ENCODE measurements around the gene TNFRSF19.
A peak's percentile ranks its signal among the peaks of the same experiment; 100 is the strongest.
"Not testable (repeated sequence)": the region's sequence is repeated elsewhere in the genome, so short reads cannot be mapped to it uniquely, and the experiment has no call there.

The TNFRSF19 gene

GRCh38 chr13:23580684-23581060 lies 10.5 kb downstream of the TNFRSF19 start:
- H3K4me3 Mint-ChIP-seq: no peak overlapping the region
- H3K36me3 Mint-ChIP-seq: no peaks in the 10 kb centered on the region
- ATAC-seq: no peak
- no peak overlapping the region for H3K27ac Mint-ChIP-seq
- peaks cover 22% of the 10 kb centered on the region for H3K4me1 Mint-ChIP-seq
- peaks cover 2% of the 10 kb centered on the region for H3K9me3 Mint-ChIP-seq
- peaks cover 46% of the 10 kb centered on the region for H3K27me3 Mint-ChIP-seq

GRCh38 chr13:23583491-23583890 lies 13.3 kb downstream of the TNFRSF19 start:
- Mint-ChIP-seq H3K27me3 (peaks cover 39% of the 10 kb centered on the region), H3K4me3 (no peak overlapping the region), H3K27ac (no peak overlapping the region), H3K9me3 (no peaks in the 10 kb centered on the region), H3K4me1 (peaks cover 13% of the 10 kb centered on the region), H3K36me3 (no peaks in the 10 kb centered on the region)
- ATAC-seq: no peak

GRCh38 chr13:23584275-23584674 lies 14.1 kb downstream of the TNFRSF19 start:
- no peak overlapping the region for H3K4me3 Mint-ChIP-seq
- H3K9me3 Mint-ChIP-seq: no peaks in the 10 kb centered on the region
- no peak overlapping the region for H3K27ac Mint-ChIP-seq
- H3K4me1 Mint-ChIP-seq: peaks cover 12% of the 10 kb centered on the region
- H3K27me3 Mint-ChIP-seq: peaks cover 38% of the 10 kb centered on the region
- H3K36me3 Mint-ChIP-seq: no peaks in the 10 kb centered on the region
- ATAC-seq: no peak

GRCh38 chr13:23586336-23586735 lies 16.1 kb downstream of the TNFRSF19 start:
- Mint-ChIP-seq H3K36me3 (no peaks in the 10 kb centered on the region), H3K27ac (no peak overlapping the region), H3K4me3 (no peak overlapping the region), H3K4me1 (no peaks in the 10 kb centered on the region), H3K27me3 (peaks cover 23% of the 10 kb centered on the region), H3K9me3 (no peaks in the 10 kb centered on the region)
- no peak for ATAC-seq

GRCh38 chr13:23588666-23589065 lies 18.5 kb downstream of the TNFRSF19 start:
- no peak for ATAC-seq
- Mint-ChIP-seq H3K27ac (no peak overlapping the region), H3K4me1 (no peaks in the 10 kb centered on the region), H3K27me3 (peaks cover 15% of the 10 kb centered on the region), H3K9me3 (no peaks in the 10 kb centered on the region), H3K36me3 (no peaks in the 10 kb centered on the region), H3K4me3 (no peak overlapping the region)

- Mint-ChIP-seq H3K27me3 (peaks cover 28% of the 10 kb centered on the region), H3K4me1 (no peaks in the 10 kb centered on the region), H3K27ac (no peak overlapping the region), H3K9me3 (no peaks in the 10 kb centered on the region), H3K36me3 (no peaks in the 10 kb centered on the region), H3K4me3 (no peak overlapping the region)
- ATAC-seq: no peak
Measured at GRCh38 chr13:23592596-23592995, 22.4 kb downstream of the TNFRSF19 start.

- Mint-ChIP-seq H3K36me3 (no peaks in the 10 kb centered on the region), H3K4me1 (no peaks in the 10 kb centered on the region), H3K9me3 (no peaks in the 10 kb centered on the region), H3K4me3 (no peak overlapping the region), H3K27ac (no peak overlapping the region), H3K27me3 (peaks cover 28% of the 10 kb centered on the region)
- no peak for ATAC-seq
Measured at GRCh38 chr13:23593148-23593547, 22.9 kb downstream of the TNFRSF19 start.

GRCh38 chr13:23594290-23594689 lies 24.1 kb downstream of the TNFRSF19 start:
- not testable (repeated sequence) for H3K9me3 Mint-ChIP-seq, H3K27ac Mint-ChIP-seq, H3K4me3 Mint-ChIP-seq, H3K36me3 Mint-ChIP-seq, ATAC-seq, H3K4me1 Mint-ChIP-seq
- H3K27me3 Mint-ChIP-seq: peaks cover 33% of the 10 kb centered on the region

GRCh38 chr13:23598369-23598768 lies 28.2 kb downstream of the TNFRSF19 start:
- H3K36me3 Mint-ChIP-seq: peaks cover 8% of the 10 kb centered on the region
- H3K4me1 Mint-ChIP-seq: no peaks in the 10 kb centered on the region
- H3K9me3 Mint-ChIP-seq: peaks cover 9% of the 10 kb centered on the region
- peaks cover 57% of the 10 kb centered on the region for H3K27me3 Mint-ChIP-seq
- no peak overlapping the region for H3K27ac Mint-ChIP-seq
- ATAC-seq: no peak
- no peak overlapping the region for H3K4me3 Mint-ChIP-seq

GRCh38 chr13:23599083-23599925 lies 29.1 kb downstream of the TNFRSF19 start:
- Mint-ChIP-seq H3K27me3 (peaks cover 57% of the 10 kb centered on the region), H3K4me1 (no peaks in the 10 kb centered on the region), H3K27ac (no peak overlapping the region), H3K4me3 (no peak overlapping the region), H3K9me3 (peaks cover 9% of the 10 kb centered on the region), H3K36me3 (peaks cover 8% of the 10 kb centered on the region)
- no peak for ATAC-seq

GRCh38 chr13:23600100-23600499 lies 29.9 kb downstream of the TNFRSF19 start:
- Mint-ChIP-seq H3K36me3 (peaks cover 8% of the 10 kb centered on the region), H3K27ac (no peak overlapping the region), H3K4me3 (no peak overlapping the region), H3K9me3 (peaks cover 9% of the 10 kb centered on the region), H3K4me1 (no peaks in the 10 kb centered on the region), H3K27me3 (peaks cover 53% of the 10 kb centered on the region)
- no peak for ATAC-seq

- Mint-ChIP-seq H3K4me1 (no peaks in the 10 kb centered on the region), H3K27me3 (peaks cover 49% of the 10 kb centered on the region), H3K4me3 (no peak overlapping the region), H3K27ac (no peak overlapping the region), H3K36me3 (peaks cover 8% of the 10 kb centered on the region), H3K9me3 (peaks cover 9% of the 10 kb centered on the region)
- ATAC-seq: no peak
Measured at GRCh38 chr13:23600534-23600933, 30.3 kb downstream of the TNFRSF19 start.

GRCh38 chr13:23605831-23606230 lies 35.6 kb downstream of the TNFRSF19 start:
- Mint-ChIP-seq H3K36me3 (no peaks in the 10 kb centered on the region), H3K27me3 (peaks cover 32% of the 10 kb centered on the region), H3K4me3 (no peak overlapping the region), H3K27ac (no peak overlapping the region), H3K4me1 (peaks cover 17% of the 10 kb centered on the region), H3K9me3 (peaks cover 4% of the 10 kb centered on the region)
- ATAC-seq: no peak

GRCh38 chr13:23608138-23608537 lies 37.9 kb downstream of the TNFRSF19 start:
- H3K4me3 Mint-ChIP-seq: no peak overlapping the region
- no peak for ATAC-seq
- H3K4me1 Mint-ChIP-seq: peaks cover 21% of the 10 kb centered on the region
- no peaks in the 10 kb centered on the region for H3K9me3 Mint-ChIP-seq
- H3K27me3 Mint-ChIP-seq: peaks cover 13% of the 10 kb centered on the region
- no peak overlapping the region for H3K27ac Mint-ChIP-seq
- no peaks in the 10 kb centered on the region for H3K36me3 Mint-ChIP-seq

- H3K4me1 Mint-ChIP-seq: peaks cover 21% of the 10 kb centered on the region
- ATAC-seq: no peak
- H3K27me3 Mint-ChIP-seq: peaks cover 17% of the 10 kb centered on the region
- no peaks in the 10 kb centered on the region for H3K36me3 Mint-ChIP-seq
- H3K27ac Mint-ChIP-seq: no peak overlapping the region
- H3K4me3 Mint-ChIP-seq: peak overlapping the region; percentile 38
- no peaks in the 10 kb centered on the region for H3K9me3 Mint-ChIP-seq
Measured at GRCh38 chr13:23608701-23609413, 38.6 kb downstream of the TNFRSF19 start.

- ATAC-seq: no peak
- Mint-ChIP-seq H3K4me3 (peak overlapping the region; percentile 31), H3K27ac (peak overlapping the region; percentile 44), H3K4me1 (peaks cover 21% of the 10 kb centered on the region), H3K9me3 (no peaks in the 10 kb centered on the region), H3K36me3 (no peaks in the 10 kb centered on the region), H3K27me3 (peaks cover 22% of the 10 kb centered on the region)
Measured at GRCh38 chr13:23609414-23609760, 39.2 kb downstream of the TNFRSF19 start.

All from stimulated activated memory B cell treated with anti-CD40 and anti-IgM and Interleukin-4, amounts not matched to agents 10 μg/mL and 1 μg/mL and 100 μg/mL, for 72 hours (primary cell).